ENCODE results near the gene SKIL.

SKIL gene

GRCh38 chr3:170397685-170398084, 40.2 kb downstream of the SKIL start:
- no peak for TF ChIP-seq ZNF274 (IDR thresholded peaks at IDR 0.05; ENCODE audit: low read depth, low read length)
- no peak overlapping the region for H3K4me3 ChIP-seq (ENCODE audit: low read length)

- no peak for TF ChIP-seq ZNF274 (IDR thresholded peaks at IDR 0.05; ENCODE audit: low read depth, low read length)
- H3K4me3 ChIP-seq (ENCODE audit: low read length): no peak overlapping the region
Measured at GRCh38 chr3:170405101-170405500, 47.6 kb downstream of the SKIL start.

- no peak for TF ChIP-seq ZNF274 (IDR thresholded peaks at IDR 0.05; ENCODE audit: low read depth, low read length)
- H3K4me3 ChIP-seq (ENCODE audit: low read length): no peak overlapping the region
Measured at GRCh38 chr3:170410428-170411029, 53.0 kb downstream of the SKIL start.

- no peak for TF ChIP-seq ZNF274 (IDR thresholded peaks at IDR 0.05; ENCODE audit: low read depth, low read length)
- no peak overlapping the region for H3K4me3 ChIP-seq (ENCODE audit: low read length)
Measured at GRCh38 chr3:170413291-170413690, 55.8 kb downstream of the SKIL start.

GRCh38 chr3:170414202-170414663, 56.7 kb downstream of the SKIL start:
- no peak for TF ChIP-seq ZNF274 (IDR thresholded peaks at IDR 0.05; ENCODE audit: low read depth, low read length)
- no peak overlapping the region for H3K4me3 ChIP-seq (ENCODE audit: low read length)

- TF ChIP-seq ZNF274 (IDR thresholded peaks at IDR 0.05; ENCODE audit: low read depth, low read length): no peak
- H3K4me3 ChIP-seq (ENCODE audit: low read length): no peak overlapping the region
Measured at GRCh38 chr3:170417090-170417489, 59.6 kb downstream of the SKIL start.

GRCh38 chr3:170418422-170419398, 61.2 kb downstream of the SKIL start, which contains the start of gene CLDN11:
Gene CLDN11 (plus strand): TSS chr3:170418868. CDS start chr3:170419067, 199 bp downstream.
- no peak for TF ChIP-seq ZNF274 (IDR thresholded peaks at IDR 0.05; ENCODE audit: low read depth, low read length)
- peak within 1 kb of the TSS; percentile 46; the same call in 1 of the 2 replicates for H3K4me3 ChIP-seq (ENCODE audit: low read length)

- H3K4me3 ChIP-seq (ENCODE audit: low read length): no peak overlapping the region; the same call in 1 of the 2 replicates
- no peak for TF ChIP-seq ZNF274 (IDR thresholded peaks at IDR 0.05; ENCODE audit: low read depth, low read length)
Measured at GRCh38 chr3:170419557-170420087, 62.1 kb downstream of the SKIL start.

- no peak for TF ChIP-seq ZNF274 (IDR thresholded peaks at IDR 0.05; ENCODE audit: low read depth, low read length)
- H3K4me3 ChIP-seq (ENCODE audit: low read length): no peak overlapping the region
Measured at GRCh38 chr3:170420307-170420821, 62.8 kb downstream of the SKIL start.

- H3K4me3 ChIP-seq (ENCODE audit: low read length): no peak overlapping the region
- no peak for TF ChIP-seq ZNF274 (IDR thresholded peaks at IDR 0.05; ENCODE audit: low read depth, low read length)
Measured at GRCh38 chr3:170421111-170421641, 63.7 kb downstream of the SKIL start.

GRCh38 chr3:170421758-170422157, 64.2 kb downstream of the SKIL start:
- no peak for TF ChIP-seq ZNF274 (IDR thresholded peaks at IDR 0.05; ENCODE audit: low read depth, low read length)
- no peak overlapping the region for H3K4me3 ChIP-seq (ENCODE audit: low read length)

- no peak overlapping the region for H3K4me3 ChIP-seq (ENCODE audit: low read length)
- TF ChIP-seq ZNF274 (IDR thresholded peaks at IDR 0.05; ENCODE audit: low read depth, low read length): no peak
Measured at GRCh38 chr3:170423001-170423615, 65.6 kb downstream of the SKIL start.

GRCh38 chr3:170424879-170425278, 67.4 kb downstream of the SKIL start:
- no peak overlapping the region for H3K4me3 ChIP-seq (ENCODE audit: low read length)
- no peak for TF ChIP-seq ZNF274 (IDR thresholded peaks at IDR 0.05; ENCODE audit: low read depth, low read length)
